Astrocyte of the spinal cord (primary cell): ENCODE data around the gene ADARB2.
"Not testable (repeated sequence)": the region's sequence is repeated elsewhere in the genome, so short reads cannot be mapped to it uniquely, and the experiment has no call there.

Source experiments
- DNase-seq: peaks from one replicate; pipeline ENCODE4 v3.0.0; 2011; ENCODE audit warnings: low read depth, low spot score
- H3K4me3 ChIP-seq: 2 replicates; pipeline ENCODE4 v1.5.1; 2011; ENCODE audit warnings: low read depth, mild to moderate bottlenecking, low read length, moderate library complexity
- in situ Hi-C: cut with HindIII; loops from 2 replicates; pipeline ENCODE4 v1.10.0; 2017; ENCODE audit warnings: low sequenced_read_pairs
- TF ChIP-seq, protein P1 (sequence below): IDR thresholded peaks from 2 replicates; pipeline ENCODE4 v1.5.1; 2012; ENCODE audit warnings: low read depth, mild to moderate bottlenecking, low read length, inconsistent platforms

The ADARB2 gene

DNA sequence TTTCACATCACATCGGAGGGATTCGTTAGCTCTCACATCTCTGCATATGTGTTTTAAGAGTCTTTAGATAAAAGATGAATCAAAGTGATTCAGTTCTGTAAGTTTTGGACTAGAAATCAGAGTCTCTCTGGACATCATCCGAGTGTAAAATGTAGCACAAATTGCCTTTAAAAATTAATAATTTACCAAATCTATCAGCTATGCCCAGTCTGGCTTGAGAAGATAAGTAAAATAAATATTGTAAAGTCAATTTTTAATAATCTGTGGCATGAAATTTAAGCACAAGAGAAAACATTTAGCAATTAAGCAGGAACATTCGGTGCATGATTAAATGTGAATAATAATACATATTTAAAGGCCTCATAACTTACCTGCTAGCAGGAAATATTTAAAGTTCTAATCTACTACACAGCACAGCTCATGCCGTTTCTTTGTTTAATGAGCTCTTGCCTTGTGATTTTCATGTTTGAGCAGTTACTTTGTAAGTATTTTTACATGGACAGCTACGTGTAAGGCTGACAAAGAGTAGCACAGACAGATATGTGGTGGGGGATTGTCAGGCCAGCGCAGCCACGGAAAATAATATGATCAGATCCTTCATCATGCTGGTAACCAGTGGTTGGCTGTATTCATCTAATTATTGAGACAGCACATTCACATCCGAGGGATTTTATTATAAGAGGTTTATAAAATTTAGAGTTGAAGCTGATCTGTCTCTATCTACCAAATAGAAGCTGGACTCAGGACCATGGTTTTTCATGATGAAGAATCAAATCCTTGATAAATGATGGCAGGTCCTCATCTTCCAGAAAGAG lies 317.3 kb downstream of the ADARB2 start:
- in situ Hi-C loops = no loop called here
- TF ChIP-seq, protein P1, sequence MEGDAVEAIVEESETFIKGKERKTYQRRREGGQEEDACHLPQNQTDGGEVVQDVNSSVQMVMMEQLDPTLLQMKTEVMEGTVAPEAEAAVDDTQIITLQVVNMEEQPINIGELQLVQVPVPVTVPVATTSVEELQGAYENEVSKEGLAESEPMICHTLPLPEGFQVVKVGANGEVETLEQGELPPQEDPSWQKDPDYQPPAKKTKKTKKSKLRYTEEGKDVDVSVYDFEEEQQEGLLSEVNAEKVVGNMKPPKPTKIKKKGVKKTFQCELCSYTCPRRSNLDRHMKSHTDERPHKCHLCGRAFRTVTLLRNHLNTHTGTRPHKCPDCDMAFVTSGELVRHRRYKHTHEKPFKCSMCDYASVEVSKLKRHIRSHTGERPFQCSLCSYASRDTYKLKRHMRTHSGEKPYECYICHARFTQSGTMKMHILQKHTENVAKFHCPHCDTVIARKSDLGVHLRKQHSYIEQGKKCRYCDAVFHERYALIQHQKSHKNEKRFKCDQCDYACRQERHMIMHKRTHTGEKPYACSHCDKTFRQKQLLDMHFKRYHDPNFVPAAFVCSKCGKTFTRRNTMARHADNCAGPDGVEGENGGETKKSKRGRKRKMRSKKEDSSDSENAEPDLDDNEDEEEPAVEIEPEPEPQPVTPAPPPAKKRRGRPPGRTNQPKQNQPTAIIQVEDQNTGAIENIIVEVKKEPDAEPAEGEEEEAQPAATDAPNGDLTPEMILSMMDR = no peak

DNA sequence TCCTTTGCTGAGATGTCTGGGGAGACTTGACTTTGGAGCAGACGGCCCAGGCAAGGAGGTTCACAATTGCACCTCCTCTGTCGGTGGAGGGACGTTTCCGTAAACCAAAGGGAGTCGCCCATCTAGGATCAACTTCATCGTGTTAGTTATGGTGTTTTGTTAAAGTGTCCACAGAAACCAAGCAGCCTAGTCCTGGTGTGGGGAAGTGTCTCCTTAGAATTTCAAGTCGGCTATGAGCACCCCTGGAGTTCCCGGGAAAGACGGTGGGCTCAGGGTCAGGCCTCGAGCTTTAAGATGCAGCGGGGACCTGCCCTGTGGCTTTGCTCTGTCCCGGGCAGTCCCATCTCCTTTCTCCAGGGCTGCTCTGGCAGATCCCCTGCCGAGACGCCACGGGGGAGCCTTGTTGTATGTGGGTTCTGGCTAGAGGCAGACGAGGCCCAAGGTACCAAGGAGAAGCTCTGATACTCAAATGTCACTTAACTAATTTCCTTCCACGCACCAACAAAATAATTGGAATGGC lies 319.2 kb downstream of the ADARB2 start:
- no peak for DNase-seq
- TF ChIP-seq, protein P1 = no peak
- H3K4me3 ChIP-seq = no peak overlapping the region
- in situ Hi-C loops = no loop called here

More for the DNA sequence above, 317.3 kb downstream of the ADARB2 start:
- no peak for DNase-seq
- no peak overlapping the region for H3K4me3 ChIP-seq

DNA sequence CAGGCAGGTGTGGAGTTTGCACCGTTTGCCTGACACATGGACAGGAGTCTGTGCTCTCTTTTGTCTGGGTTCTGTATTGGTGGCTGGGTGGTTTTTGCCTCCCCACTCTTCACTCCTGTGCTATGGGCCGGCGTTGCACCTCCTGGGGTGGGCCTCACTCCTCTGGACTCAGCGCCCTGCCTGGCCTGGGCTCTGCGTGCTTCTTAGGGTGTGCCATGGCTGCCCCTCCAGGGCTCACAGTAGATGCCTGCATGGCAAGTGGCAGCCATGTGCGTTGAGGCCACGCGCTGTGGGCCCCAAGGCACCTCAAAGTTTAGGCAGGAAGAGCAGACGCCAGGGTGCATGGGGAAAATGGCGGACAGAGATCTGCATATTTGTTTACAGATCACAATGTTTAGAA lies 319.8 kb downstream of the ADARB2 start:
- in situ Hi-C loops = no loop called here
- no peak for DNase-seq
- H3K4me3 ChIP-seq = no peak overlapping the region
- TF ChIP-seq, protein P1 = no peak

DNA sequence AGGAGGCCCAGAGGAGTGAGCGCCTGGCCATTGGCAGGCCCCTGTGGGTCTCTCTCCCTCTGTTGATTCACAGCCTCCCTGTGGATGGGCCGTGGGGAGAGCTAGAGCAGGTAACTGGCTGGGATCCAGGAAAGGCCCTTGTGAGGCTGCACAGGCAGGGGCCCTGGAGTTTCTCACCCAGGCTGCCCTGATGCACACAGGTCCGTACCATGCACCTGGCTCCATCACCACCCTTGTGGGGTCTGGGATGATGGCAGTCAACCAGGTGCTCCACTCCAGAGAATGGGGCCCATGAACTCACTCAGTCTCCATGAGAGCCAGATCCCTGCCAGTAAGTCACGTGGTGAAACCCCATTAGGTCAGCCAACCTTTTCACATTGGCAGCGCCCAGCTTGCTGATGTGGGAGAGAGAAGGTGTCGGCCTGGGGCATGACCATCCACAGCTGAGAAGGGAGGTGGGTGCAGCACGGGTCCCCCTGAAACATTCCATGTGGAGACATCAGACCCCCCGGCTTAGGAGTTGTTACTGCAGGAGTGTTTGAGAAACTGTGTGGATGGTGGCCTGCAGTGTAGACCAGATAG lies 320.8 kb downstream of the ADARB2 start:
- TF ChIP-seq, protein P1 = no peak
- no peak for DNase-seq

DNA sequence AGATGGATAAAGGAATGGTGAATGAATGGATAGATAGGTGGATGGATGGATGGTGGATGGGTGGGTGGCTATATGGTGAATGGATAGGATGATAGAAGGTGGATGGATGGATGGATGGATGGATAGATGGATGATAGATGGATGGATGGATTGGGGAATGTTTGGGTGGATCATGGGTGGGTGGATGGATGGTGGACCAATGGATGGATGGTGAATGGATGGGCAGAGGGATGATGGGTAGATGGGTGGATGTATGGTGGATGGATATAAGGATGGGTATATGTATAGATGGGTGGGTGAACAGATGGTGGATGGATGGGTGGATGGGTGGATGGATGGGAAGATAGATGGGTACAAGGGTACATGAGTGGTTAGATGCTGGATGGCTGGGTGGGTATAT lies 322.4 kb downstream of the ADARB2 start:
- DNase-seq = no peak
- TF ChIP-seq, protein P1 = no peak
- H3K4me3 ChIP-seq = no peak overlapping the region
- in situ Hi-C loops = no loop called here

More for the DNA sequence above, 320.8 kb downstream of the ADARB2 start:
- H3K4me3 ChIP-seq = no peak overlapping the region
- in situ Hi-C loops = no loop called here

DNA sequence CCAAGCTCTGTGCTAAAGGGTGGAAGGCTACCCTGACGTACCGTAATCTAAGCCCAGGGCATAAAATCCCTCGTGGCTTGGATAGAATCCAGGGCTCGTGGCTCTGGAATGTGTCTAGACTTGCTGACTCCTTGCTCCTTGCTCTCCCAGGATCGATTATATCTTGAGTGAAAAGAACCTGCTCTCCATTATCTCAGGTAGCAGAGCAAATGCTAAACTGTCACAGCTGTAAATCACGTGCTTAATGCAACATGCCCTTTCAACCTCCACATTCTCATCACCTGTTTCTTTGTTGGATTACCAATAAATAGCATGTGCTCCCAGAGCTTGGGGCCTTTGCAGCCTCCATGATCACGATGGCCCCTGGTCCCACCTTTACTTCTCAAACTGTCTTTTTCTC lies 323.0 kb downstream of the ADARB2 start:
- DNase-seq, in situ Hi-C loops, H3K4me3 ChIP-seq: not testable (repeated sequence)

DNA sequence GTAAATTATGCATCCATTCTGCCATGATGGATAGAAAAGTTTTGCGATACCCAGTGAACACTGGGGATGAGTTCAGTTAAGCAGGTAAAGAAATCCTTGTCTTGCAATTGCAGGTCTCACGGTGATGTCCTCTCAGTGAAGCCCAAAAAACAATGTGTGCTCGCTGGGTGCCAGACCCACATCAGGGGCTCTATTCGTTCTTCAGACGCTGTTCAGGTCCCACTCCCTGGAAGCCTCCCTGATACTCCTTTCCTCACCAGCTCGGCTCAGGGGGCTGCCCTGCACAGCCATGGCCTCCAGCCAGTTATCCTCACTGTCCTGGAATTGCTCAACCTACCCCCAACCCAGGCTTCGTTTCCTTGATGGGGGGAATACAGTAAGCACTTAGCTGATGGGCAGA lies 323.5 kb downstream of the ADARB2 start:
- DNase-seq = no peak
- TF ChIP-seq, protein P1 = no peak
- in situ Hi-C loops = no loop called here
- no peak overlapping the region for H3K4me3 ChIP-seq
